ENCODE results near the gene TSPOAP1.

GRCh38 chr17:58310511-58311428, 17.8 kb downstream of the TSPOAP1 start:
- TF ChIP-seq CTCF (IDR thresholded peaks at IDR 0.05) (no peak), POLR2A (IDR thresholded peaks at IDR 0.05) (no peak)
